ENCODE results near the gene WDR72.
A peak's percentile ranks its signal among the peaks of the same experiment; 100 is the strongest.
"Not testable (repeated sequence)": the region's sequence is repeated elsewhere in the genome, so short reads cannot be mapped to it uniquely, and the experiment has no call there.

WDR72 gene

DNA sequence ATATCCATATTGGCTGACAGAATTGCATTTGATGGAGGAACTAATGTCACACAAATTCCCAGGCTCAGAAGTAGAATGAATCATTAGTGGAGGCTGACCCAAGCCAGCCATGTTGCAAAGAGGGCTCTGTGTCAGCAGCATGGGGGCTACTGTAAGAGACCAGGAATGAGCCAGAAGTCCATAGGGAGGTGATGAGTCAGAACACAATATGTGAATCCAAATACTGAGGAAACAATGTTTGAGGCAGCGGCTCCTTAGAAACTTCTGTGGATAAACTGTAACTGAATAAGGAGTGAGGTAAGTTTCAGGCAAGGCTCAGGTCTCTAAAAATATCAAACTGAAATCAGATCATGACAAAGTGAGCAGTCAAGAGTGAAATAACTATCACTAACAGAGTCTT, 170.7 kb downstream of the WDR72 start:
- DNase-seq: no peak

DNA sequence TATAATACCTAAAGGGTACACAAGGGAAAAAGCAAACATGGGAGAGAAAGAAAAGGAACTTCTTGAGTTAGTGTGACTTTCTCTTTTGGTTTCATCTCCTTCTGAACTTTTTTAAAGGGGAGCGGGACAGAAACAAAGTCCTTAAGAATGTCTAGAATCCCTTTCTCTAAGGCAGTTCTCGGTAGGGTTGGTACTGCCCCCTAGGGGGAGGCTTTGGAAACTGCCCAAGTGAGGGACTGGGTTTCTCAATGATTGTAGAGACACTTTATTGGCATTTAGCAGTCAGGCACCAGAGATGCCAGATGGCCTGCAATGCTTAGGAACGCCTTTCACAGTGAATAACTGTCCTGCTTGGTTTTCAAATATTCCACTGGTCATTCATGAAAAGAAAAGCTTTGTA, 172.7 kb downstream of the WDR72 start:
- DNase-seq: peak; percentile 8 to 37

DNA sequence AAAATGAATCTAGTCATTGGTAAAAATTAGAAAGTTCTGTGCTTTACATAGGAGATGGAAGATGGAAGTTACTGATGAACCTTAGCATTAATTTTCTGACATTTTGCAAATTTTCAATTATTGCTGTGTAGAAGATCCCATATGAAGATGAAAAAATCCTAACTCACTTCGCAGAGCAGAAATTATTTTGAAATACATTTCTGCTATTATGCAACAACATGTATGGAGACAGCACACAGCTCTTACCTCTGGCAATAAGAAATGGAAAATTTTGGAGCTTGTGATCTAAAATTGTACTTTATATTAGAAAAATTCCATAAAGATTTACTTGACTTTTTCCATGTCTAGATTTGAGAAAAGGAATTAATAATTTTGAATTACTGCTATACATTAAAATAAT, 177.9 kb downstream of the WDR72 start:
- DNase-seq: no peak

DNA sequence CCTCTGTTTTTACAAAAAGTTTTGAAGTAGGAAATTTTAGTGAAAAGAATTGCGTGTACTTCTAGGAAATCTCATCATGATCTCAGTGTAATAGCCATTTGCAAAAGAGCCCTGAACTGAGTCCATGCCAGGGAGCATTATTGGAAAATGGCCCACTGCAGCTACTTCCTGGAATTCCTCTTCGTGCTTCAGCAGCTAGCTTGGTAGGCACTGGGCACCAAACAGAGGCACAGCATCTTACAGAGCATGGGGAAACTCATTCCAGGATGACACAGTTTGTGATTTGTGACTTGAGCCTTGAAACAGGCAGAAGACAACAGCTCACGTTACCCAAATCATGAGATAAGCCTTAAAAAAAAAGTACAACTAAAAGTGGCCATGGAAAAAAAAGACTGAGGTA, 179.1 kb downstream of the WDR72 start:
- no peak for DNase-seq

DNA sequence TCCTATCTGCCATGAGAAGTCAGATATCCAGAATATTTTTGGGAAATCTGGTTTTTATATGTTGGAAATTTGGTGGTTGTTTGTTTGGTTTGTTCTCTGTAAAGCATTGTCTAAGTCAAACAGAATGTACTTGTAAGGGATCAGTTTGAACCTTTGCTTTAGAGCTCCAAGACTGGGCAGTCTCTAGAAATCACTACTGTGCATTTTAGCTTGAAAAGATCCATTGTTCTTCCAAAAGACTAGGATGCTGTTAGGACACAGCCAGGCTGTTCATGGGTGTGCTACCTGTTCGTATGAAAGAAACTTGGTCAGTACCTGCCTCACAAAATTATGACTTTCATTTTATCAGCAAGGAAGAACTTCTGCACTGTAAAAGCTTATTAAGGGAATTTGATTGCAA, 182.6 kb downstream of the WDR72 start:
- no peak for DNase-seq

DNA sequence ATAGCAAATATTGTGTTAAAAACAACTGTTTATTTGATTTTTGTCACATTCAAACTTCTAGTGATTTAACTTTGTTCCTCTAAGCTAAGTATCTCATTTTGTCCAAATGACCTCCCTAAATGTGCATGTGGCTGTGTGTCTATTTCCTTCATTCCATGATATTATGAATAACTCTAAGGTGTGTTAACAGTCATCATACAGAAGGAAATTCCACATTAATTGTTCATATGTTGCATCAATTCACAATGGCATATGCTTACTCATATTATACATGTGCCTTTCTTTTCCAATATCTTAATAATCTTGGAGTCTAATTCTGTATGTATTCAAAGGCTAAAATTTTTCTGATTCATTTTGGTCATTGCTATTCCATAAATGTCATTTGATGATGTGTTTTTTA, 186.4 kb downstream of the WDR72 start:
- no peak for DNase-seq

DNA sequence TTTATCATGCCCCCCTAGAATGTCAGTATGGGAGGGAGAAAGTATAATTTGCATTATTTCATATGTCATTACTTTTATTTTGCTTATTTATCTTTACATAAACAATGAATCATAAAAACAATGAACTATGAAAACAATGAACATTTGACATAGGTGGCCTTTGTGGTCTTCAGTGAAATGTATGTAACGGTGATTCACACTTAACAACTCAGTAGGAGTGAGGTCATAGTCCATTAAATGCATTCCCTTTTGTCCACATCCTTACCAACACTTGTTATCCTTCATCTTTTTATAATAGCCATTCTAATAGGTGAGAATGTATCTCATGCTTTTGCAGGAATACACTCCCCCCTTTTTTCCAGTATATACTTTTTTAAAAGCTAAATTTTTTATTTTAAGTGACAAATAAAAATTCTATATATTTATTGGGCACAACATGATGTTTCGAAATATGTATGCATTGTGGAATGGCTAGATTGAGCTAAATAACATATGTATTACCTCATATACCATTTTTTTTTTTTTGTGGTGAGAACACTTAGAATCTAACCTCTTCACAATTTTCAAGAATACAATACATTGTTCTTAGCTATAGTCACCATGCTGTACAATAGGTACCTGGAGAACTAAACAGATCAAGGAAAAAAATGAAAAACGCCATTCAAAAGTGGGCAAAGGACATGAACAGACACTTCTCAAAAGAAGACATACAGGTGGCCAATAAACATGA, 189.5 kb downstream of the WDR72 start:
- DNase-seq: no peak

DNA sequence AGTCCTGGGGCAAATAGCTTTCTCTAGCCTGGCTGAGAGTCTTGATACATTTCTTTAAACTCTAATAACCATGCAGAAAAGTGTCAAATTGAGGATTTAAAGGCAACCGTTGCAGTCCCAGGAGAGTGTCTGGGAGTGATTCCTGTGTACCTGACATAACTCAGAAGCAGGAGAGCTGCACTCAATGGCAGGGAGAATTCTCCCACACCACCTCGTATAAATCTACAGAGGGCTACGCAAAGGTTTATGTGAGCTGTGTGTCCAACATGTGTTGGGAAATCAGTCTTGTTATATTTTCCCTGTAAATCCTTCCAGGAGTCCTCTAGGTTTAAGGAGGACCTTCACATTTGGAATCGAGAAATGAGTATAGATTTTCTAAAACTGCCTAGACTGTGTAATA, 192.6 kb downstream of the WDR72 start:
- no peak for DNase-seq

DNA sequence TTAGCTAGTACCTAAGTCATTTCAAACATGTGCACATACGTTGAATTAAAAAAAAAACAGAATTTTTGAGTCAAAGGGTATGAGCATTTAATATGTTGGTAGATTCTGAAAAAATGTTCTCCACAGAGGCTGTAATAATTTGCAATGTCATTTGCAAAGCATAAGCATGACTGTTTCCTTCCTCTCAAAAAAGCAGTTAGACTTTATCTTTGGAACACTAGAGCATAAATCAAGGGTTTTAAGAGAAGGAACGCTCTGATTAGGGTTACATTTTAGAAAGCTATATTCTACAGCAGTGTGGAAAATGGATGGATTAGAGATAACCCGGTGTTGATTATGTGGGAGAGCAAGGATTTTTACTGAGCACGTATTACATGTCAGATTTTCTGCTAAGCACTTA, 193.7 kb downstream of the WDR72 start:
- DNase-seq: no peak

DNA sequence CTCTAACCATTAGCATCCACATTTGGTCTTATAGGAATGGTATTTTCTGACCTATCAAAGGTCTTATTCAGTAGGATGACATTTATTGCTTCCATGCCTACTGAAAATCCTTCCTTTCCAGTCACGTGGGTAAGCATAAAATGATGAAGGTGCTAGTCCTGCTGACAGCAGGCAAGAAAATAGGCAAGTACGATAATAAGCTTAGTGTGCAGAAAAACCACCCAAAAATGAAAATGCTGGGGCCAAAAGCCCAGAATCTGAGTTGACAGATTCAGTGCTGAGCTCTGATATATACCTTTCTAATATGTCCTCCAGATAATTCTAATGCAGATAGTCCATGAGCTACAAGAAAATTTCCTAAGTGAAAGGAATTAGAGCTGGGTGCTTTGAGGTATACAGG, 194.8 kb downstream of the WDR72 start:
- DNase-seq: no peak

DNA sequence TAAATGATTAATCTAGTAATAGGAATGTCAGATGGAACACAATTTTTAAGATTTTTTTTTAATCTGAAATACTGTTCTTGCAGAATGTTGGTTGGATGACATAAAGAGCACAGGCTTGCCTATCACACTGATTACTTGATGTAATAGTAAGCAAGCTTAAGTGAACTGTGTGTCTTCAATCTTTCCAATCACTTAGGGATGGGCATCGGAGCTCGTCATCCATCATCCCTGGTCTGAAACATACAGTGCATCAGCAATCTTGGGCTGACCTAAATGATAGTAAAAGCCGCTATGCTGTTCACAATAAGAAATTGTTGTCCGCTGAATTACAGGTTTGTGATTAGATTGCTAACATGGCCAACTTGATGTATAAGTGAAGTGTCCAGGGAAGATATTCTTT, 195.8 kb downstream of the WDR72 start:
- DNase-seq: no peak

DNA sequence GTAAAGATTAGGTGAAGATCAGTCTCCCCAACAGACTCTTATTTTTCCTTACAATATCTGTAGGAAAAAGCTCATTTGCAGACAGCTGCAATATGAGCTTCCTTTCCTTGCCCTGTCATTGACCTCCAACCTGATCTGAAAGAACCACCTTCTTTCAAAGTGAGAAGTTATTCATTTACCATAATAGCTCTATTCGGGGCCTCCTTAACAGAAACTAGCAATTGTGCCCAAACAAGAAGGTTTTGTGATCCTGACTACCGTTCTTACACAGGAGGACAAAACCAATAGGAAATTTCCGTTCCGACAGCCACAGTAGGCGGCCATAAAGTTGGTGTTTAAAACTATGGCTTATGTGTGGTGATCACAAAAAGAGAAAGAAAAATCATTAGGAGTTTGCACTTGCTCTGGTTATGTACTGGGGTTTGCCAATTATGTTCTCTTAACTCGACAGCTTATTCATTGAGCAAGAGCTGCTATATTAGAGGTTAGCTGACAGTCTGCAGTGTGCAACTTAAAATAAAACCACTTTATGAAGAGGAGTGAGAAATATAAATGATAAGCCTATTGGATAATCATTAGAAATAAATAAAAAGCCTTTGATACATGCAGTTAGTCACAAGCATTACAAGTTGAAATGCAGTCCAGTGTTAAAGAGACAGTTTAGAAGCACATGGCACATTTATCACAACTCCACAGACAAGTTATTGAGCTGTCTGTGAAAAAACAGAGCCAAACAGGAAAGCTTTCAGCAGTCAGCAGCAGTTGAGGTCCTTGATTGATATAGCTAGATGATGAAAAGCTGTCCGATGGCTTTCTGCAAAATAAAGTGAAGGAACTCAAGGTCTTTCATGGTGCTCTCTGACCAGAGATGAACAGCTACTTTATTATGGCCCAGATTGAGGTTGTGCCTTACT, 199.8 kb downstream of the WDR72 start:
- no peak for DNase-seq

DNA sequence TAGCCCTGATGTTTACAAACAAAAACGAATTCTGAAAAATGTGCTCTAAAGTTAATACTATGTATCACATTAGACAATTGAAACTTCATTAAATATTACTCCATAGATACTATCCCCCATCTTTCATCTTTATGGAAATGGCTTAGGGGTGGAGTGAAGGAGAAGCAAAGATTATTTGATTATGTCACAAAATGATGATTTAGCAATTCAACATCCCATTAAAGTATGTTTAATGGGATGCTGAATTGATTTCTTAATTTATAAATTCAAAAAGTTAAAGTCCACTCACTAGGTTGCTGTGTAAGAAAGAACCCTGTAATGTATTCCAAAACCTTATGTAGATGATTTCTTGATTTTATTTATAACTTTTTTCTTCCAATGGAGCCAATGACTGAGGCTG, 201.1 kb downstream of the WDR72 start:
- no peak for DNase-seq

DNA sequence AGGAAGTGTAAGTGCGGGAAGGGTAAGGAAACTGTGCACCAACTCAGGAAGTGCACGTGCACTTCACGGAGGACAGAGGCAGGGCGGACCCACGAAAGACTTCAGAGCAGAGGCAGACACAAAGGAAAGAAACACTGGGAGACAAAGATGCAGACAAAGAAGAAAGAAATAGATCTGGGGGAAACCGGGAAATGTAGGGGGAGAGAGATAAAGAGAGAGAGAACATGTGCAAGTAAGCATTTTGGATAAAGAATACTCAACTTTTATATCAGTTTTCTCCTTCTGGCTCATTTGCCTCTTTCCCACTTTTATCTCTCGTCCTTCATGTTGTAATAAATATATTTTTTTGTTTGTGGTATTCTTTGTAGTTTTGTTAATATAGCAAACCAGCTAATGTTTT, 204.2 kb downstream of the WDR72 start:
- no peak for DNase-seq

DNA sequence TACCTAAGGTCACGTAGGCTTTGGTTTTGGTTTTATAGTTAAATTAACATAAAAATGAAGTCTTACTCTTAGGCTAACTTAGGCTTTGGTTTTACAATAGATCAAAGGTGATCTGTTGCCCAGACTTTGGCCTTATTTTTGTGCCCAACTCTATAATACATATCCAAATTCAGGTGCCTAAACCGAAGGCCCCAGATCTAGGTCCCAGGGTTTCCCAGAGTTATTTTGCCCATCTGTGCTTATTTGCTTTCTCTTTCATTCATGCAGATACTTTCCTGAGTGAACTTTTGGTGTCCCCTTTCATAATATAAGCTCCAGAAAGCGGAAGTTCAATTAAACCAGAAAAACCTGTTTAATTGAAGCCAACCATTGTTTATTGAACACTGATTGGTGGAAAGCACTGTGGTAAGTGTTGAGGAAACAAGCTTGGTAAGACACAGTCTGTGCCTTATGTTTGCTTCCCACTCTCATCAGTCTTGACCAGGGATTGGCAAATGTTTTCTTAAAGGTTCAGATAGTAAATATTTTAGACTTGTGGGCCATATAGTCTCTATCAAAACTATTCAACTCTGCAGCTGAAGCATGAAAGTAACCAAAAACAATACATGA, 209.7 kb downstream of the WDR72 start:
- DNase-seq: no peak

DNA sequence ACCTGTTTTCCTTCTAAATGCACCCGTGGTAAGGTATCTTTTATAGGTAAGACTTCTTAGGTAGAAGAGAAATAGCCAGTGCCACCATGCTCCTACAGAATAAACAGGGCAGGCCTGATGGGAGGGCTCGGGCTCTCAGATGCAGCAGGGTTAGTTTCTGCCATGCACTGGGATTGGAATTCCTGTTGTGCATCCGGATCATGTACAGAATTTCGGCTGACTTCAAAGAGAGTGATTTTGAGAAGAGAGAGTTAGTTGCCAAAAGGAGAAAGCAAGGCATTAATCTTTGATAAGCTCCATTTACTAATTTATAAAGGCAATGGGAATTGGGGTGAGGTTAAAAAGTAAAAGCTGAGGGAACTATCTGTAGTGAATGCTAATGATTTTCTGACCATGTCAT, 211.2 kb downstream of the WDR72 start:
- no peak for DNase-seq

DNA sequence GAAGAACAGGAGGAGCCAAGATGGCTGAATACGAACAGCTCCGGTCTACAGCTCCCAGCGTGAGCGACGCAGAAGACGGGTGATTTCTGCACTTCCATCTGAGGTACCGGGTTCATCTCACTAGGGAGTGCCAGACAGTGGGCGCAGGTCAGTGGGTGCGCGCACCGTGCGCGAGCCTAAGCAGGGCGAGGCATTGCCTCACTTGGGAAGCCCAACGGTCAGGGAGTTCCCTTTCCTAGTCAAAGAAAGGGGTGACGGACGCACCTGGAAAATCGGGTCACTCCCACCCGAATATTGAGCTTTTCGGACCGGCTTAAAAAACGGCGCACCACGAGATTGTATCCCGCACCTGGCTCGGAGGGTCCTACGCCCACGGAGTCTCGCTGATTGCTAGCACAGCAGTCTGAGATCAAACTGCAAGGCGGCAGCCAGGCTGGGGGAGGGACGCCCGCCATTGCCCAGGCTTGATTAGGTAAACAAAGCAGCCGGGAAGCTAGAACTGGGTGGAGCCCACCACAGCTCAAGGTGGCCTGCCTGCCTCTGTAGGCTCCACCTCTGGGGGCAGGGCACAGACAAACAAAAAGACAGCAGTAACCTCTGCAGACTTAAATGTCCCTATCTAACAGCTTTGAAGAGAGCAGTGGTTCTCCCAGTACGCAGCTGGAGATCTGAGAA, 218.7 kb downstream of the WDR72 start:
- not testable (repeated sequence) for DNase-seq

DNA sequence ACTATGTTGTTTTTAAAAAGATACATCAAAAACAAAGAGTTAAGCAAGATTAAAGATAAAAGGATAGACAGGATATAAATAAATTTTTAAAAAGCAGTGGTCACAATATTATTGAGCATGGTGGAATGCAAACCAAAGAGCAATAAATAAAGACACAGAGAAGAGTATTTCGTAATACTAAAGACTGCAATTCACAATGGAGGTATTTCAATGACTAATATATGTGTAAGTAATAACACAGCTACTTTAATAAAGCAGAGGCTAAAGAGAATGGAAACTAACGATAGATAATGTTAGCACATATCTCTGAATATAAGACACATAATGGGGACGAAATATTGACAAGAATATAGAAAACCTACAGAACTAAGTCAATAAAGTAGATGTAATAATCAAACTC, 219.6 kb downstream of the WDR72 start:
- DNase-seq: no peak

DNA sequence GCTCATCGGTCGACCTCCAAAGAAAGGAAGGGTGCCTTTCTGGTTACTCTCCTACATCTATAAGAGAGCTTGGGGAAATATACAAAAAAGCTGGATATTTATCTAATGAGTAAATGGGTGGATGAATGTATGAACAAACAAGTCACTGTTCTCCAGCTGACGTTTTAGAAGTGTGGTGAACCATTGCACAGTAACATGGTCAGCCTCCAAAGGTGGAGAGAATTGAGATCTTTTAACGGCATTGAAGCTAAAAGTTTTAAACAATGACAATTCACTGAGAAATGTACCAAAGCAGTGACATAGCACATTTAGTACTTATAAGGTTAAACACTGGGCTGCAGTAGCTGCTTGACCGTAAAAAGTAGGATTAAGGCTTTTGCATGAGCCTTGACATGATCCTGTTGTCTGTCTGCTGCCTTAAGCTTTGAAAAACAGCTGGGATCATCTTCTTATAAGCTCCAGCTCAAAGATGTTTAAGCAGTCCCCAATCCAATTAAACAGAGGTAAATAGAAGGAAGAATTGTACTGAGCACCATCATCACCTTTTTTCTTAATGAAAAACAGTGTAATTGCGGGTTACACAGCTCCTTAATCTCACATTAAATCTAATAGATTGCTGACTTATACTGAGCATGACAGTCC, 222.9 kb downstream of the WDR72 start:
- no peak for DNase-seq

DNA sequence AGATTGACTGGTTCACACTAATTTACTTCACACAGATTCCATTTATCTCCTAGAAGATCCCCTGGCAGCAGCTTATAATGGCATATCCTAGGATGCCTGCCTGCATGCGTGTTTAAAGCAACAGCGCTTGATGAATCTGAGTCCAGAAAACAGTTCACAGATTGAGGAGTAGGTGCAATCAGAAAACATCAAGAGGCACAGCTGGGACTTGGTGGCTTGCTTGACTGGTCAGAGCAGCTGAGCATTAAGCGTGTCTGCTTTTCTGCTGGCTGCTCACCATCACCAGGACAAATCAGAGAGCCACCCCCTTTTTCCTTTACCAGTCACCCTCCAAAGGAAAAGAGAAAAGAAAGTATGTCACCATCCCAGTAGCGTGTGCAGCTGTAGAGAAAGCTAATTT, 223.6 kb downstream of the WDR72 start:
- no peak for DNase-seq

DNA sequence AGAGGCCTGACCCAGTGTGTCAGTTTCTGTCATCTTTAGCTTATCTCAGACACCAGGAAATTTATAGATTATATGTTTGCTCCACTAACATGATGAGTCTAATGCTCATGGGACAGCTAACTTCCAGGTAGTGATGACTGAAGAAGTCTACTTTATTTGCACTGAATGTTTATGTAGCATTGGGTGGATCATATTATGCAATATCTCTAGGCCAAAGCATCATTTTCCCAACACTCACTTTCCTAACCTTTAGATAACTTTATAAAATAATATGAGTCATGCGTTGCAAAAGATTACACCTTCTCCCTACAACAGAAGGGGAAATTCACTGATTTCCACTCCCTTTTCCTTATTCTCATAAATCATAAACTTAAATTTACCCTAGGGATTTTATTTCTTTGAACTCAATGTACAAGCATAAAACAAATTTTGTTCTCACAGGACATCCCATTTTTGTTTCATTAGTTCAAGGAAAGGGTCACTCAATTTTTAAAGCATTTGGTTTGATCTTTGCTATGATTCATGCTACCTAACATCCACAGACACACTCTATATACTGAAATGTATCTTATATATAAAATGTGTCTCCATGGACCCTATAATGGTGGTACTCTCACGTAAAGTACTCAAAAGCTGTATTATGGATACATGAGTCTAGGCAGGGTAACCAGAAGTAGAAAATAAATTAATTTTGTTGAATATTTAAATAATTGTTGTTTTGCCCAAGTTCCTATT, 225.2 kb downstream of the WDR72 start:
- no peak for DNase-seq

DNA sequence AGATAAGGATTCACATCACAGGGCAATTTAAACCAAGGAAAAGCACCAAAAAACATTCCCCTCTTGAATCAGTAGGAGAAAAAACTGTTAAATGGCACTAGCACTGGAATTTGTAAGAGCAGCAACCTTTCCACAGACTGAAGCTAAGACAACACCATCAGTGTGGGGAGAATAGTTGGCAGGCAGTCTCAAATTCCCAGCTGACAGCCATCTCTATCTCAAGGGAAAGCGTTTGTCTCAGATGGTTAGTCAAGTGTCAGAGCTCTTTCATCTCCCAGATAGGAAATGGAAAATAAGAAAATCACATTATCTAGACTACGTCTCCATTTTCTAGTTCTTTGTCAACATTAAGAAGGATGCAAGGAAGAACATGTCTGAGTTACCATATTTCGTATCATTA, 228.7 kb downstream of the WDR72 start:
- DNase-seq: no peak

All from inflammatory macrophage (primary cell).